ENCODE data around the gene ABCA7. TPM values are rescaled to one million over a fixed set of nuclear protein-coding genes. Genes with fewer than 3 reads are reported as not detected.

The ABCA7 gene
- total RNA-seq, 2 experiments from 2014 or later, result 76.6 to 77.5 TPM

DNA sequence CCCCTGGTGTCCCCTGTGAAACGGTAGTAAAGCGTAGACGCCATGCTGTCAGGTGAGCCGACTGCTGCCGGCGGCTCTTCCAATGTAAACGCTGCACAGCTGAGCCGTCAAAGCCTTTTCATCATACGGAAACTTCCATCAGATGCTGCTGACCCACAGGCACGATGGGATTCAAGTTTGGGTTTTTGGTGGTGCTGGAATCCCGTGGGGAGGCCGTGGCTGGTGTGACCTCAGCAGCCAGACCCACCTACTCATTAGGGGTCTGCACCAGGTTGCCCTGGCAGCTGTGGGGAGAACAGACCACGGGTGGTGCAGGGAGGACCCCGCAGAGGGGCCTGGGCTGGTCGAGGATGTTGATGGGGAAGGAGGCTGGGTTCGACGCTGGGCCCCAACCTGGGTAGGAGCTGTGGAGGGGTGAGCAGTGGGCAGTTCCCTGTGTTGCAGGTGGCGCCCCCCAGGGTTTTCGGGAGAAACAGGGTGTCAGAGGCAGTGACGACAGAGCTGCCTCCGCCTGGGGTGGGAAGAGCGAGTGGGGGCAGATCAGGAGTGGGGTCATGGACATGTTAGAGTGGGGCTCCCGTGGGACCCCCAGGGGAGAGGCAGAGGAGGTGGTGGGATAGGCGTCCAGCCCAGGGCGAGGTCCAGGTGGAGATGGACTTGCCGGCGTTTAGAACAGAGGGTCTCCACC lies 33.1 kb upstream of the ABCA7 start:
- ChIA-PET CTCF (interaction anchor here (1.1 kb wide), 1 partner anchor 238 kb away, joined by 3 read pairs; no protein-coding TSS in a partner anchor), POLR2A (no interaction called here)
- no peak for DNase-seq
- peaks cover 15% of the 10 kb centered on the region for H3K36me3 Mint-ChIP-seq (ENCODE audit: low read depth)
- H3K4me3 Mint-ChIP-seq, result no peak overlapping the region
- ATAC-seq, result no peak
- H3K9me3 Mint-ChIP-seq (ENCODE audit: insufficient read depth), result no peaks in the 10 kb centered on the region
- no peaks in the 10 kb centered on the region for H3K4me1 Mint-ChIP-seq (ENCODE audit: low read depth)
- H3K27me3 Mint-ChIP-seq (ENCODE audit: low read depth), result peaks cover 4% of the 10 kb centered on the region
- no peak overlapping the region for H3K27ac Mint-ChIP-seq

DNA sequence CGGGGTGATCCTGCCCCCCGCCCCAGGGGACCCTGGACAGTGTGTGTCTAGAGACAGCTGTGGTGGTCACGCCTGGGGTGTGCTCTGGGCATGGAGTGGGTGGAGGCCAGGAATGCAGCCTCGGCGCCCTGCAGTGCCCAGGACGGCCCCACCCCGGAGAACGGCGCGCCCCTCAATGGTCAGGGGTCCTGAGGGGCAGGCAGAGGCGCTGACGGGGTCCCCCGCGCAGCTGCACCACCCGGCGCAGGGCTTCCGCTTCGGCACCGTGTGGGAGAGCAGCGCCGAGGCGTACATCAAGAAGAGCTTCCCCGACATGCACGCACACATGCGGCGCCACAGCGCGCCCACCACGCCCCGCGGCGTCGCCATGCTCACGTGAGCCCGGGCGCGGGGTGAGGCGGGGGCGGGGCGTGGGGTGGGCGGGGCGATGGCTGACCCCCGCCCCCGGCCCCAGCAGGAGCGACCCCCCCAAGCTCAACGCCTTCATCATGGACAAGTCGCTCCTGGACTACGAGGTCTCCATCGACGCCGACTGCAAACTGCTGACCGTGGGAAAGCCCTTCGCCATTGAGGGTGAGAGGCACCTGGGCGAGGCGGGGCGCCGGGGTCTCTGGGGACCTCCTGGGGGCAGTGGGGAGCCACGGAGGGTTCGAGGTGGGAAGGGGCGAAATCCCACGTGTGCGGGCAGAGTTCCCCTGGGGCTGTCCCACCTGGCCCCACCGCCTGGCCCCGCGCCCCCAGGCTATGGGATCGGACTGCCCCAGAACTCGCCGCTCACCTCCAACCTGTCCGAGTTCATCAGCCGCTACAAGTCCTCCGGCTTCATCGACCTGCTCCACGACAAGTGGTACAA lies 32.3 kb upstream of the ABCA7 start:
- ATAC-seq (no peak), DNase-seq (no peak)
- CTCF ChIA-PET, result no interaction called here
- peaks cover 15% of the 10 kb centered on the region for H3K36me3 Mint-ChIP-seq (ENCODE audit: low read depth)
- H3K27me3 Mint-ChIP-seq (ENCODE audit: low read depth), result peaks cover 2% of the 10 kb centered on the region
- no peak overlapping the region for H3K4me3 Mint-ChIP-seq
- H3K9me3 Mint-ChIP-seq (ENCODE audit: insufficient read depth), result no peaks in the 10 kb centered on the region
- no peaks in the 10 kb centered on the region for H3K4me1 Mint-ChIP-seq (ENCODE audit: low read depth)
- H3K27ac Mint-ChIP-seq, result no peak overlapping the region
- POLR2A ChIA-PET, result no interaction called here

DNA sequence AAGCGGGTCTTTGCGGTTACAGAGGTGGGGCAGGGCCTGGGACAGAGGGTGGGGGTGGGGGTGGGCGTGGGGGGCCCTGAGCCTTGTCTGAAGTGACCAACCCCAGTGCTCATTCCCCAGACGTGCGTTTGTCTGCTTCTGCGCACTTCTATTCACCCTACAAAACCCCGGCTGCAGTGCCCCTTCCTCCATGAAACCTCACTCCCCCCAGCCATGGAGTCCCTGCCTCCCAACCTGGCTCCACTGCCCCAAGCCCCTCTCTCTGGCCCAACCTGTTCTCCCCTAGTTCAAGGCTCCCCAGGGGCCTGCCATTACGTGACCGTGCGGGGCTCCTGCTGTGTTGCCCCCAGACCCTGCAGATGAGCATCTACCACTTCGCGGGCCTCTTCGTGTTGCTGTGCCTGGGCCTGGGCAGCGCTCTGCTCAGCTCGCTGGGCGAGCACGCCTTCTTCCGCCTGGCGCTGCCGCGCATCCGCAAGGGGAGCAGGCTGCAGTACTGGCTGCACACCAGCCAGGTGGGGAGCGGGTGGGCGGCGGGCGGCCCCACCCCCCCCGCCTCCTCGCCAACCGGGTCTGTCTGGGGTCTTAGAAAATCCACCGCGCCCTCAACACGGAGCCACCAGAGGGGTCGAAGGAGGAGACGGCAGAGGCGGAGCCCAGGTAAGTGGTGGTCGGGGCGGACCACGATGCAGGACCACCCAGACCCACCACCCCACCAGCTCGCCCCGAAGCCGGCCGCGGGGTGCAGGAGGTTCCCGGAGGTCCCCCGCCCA lies 31.5 kb upstream of the ABCA7 start:
- Mint-ChIP-seq H3K4me1 (ENCODE audit: low read depth) (no peaks in the 10 kb centered on the region), H3K4me3 (no peak overlapping the region), H3K27ac (no peak overlapping the region), H3K9me3 (ENCODE audit: insufficient read depth) (no peaks in the 10 kb centered on the region), H3K36me3 (ENCODE audit: low read depth) (peaks cover 17% of the 10 kb centered on the region), H3K27me3 (ENCODE audit: low read depth) (no peaks in the 10 kb centered on the region)
- CTCF ChIA-PET, result no interaction called here
- no peak for DNase-seq
- POLR2A ChIA-PET, result no interaction called here
- ATAC-seq, result no peak

DNA sequence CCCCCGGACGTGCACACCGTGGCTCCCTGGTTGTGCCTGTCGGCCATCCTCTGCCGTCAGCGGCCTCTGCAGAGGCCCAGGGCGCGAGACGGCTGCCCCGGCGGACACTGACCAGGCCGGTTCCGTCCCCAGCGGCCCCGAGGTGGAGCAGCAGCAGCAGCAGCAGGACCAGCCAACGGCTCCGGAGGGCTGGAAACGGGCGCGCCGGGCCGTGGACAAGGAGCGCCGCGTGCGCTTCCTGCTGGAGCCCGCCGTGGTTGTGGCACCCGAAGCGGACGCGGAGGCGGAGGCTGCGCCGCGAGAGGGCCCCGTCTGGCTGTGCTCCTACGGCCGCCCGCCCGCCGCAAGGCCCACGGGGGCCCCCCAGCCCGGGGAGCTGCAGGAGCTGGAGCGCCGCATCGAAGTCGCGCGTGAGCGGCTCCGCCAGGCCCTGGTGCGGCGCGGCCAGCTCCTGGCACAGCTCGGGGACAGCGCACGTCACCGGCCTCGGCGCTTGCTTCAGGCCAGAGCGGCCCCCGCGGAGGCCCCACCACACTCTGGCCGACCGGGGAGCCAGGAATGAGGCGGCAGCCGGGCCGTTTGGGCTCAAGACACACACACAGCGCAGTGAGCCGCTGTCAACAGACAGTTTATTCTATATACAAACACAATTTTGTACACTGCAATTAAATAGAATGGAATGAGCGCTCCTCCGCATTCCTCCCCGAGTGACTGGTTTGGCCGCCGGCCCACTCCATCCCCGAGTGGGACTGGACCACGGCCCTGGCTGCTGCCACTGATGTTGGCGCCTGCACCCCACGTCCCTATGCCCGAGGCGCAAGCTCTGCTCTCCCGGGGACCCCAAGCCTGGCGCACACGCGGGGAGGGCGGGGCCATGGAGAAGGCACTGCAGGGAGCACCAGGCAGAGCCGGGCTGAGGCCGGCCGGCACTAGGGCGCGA lies 30.6 kb upstream of the ABCA7 start:
- peaks cover 23% of the 10 kb centered on the region for H3K36me3 Mint-ChIP-seq (ENCODE audit: low read depth)
- CTCF ChIA-PET, result no interaction called here
- no peaks in the 10 kb centered on the region for H3K9me3 Mint-ChIP-seq (ENCODE audit: insufficient read depth)
- DNase-seq, result no peak
- no peak for ATAC-seq
- peaks cover 2% of the 10 kb centered on the region for H3K4me1 Mint-ChIP-seq (ENCODE audit: low read depth)
- H3K4me3 Mint-ChIP-seq, result no peak overlapping the region
- no peaks in the 10 kb centered on the region for H3K27me3 Mint-ChIP-seq (ENCODE audit: low read depth)
- POLR2A ChIA-PET, result no interaction called here
- no peak overlapping the region for H3K27ac Mint-ChIP-seq

DNA sequence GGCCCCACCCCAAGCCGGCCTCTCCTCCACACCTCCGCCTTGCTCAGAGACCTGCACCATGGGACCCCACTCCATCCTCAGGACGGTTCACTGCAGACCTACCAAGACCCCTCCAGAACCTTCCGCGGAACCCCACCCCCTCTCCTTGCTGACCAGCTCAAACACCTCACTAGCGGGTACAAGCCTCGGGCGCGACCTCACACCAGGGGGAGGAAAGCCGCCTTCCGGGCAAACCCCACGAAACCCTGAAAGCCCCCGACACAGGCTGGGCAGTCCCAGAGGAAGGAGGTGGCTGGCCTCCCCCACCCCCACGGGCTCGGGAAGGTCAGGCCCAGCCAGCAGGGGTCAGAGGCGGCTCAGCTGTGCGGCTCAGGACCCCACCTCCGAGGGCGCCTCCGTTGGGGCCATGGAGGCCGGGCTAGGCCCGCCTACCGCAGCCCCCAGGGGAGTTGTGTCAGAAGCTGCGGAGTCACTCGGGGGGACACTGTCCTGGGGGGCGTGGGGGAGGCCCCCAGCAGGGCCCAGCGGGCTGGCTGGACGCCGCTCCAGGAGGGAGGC lies 29.8 kb upstream of the ABCA7 start:
- Mint-ChIP-seq H3K36me3 (ENCODE audit: low read depth) (peaks cover 23% of the 10 kb centered on the region), H3K4me1 (ENCODE audit: low read depth) (peaks cover 2% of the 10 kb centered on the region), H3K9me3 (ENCODE audit: insufficient read depth) (no peaks in the 10 kb centered on the region), H3K27ac (no peak overlapping the region), H3K4me3 (no peak overlapping the region), H3K27me3 (ENCODE audit: low read depth) (no peaks in the 10 kb centered on the region)
- ChIA-PET CTCF (no interaction called here), POLR2A (no interaction called here)
- no peak for DNase-seq
- no peak for ATAC-seq

DNA sequence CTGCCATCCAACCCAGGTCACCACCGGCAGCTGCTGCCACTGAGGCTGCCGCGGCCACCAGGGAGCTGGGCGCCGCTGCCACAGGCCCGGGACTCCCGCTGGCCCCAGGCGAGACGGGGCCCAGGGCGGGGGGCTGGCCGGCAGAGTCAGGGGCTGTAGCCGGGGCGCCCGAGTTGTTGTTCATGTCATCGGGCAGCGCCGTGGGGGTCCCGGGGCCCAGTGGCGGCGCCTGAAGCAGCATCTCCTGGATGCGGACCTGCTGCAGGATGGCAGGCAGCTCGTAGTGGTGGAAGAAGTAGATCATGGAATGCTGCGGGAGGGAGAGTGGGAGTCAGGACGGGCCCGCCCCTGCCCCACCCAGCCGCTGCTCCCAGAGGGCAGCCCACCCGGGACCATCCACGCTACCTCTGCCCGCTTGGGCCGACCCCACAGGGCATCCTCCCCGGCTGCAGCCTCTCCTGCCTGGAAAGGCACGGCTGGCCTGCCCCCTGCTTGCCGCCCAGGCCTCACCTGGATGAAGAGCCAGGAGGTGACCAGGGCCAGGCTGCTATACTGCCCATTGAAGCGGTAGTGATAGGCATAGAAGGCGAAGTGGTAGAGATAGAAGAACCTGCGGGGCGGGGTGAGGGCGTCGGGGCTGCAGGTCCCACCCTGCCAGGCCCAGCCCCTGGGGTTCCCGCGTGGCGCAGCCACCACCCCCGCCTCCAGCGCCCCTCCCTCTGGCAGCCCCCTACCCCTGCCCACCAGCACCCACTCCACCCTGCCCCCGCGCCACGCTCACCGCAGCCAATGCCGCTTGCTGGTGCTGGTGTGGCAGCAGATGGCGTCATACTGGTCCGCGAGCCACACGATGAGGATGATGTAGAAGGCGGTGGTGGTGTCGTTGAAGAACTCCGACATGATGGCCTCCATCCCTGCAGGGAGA lies 29.1 kb upstream of the ABCA7 start:
- ATAC-seq, result no peak
- Mint-ChIP-seq H3K27ac (no peak overlapping the region), H3K9me3 (ENCODE audit: insufficient read depth) (no peaks in the 10 kb centered on the region), H3K4me3 (no peak overlapping the region), H3K36me3 (ENCODE audit: low read depth) (peaks cover 23% of the 10 kb centered on the region), H3K4me1 (ENCODE audit: low read depth) (peaks cover 2% of the 10 kb centered on the region), H3K27me3 (ENCODE audit: low read depth) (no peaks in the 10 kb centered on the region)
- CTCF ChIA-PET, result no interaction called here
- DNase-seq, result no peak
- POLR2A ChIA-PET, result no interaction called here

DNA sequence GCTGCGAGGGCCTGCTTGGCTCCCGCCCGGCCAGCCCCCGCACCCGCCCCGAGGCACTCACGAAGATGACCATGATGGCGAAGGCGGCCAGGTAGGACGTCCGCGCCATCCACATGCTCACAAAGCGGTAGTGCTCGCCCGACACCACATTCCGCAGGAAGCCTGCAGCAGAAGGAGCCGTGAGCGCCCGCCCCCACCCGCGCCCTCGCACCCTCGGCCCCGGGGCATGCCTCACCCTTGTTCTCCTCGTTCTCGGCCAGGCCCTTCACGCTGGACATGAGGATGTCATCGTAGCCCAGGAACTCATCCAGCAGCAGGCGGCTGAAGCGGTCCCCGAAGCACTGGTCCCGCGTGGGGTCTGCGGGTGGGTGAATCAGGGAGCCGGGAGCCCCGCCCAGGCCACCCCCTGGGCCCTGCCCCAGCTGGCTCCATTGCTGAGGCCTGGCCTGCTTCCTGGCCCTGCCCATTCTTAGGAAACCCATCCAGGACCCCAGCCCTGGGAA lies 28.0 kb upstream of the ABCA7 start:
- Mint-ChIP-seq H3K4me3 (no peak overlapping the region), H3K27me3 (ENCODE audit: low read depth) (no peaks in the 10 kb centered on the region), H3K4me1 (ENCODE audit: low read depth) (peaks cover 4% of the 10 kb centered on the region), H3K36me3 (ENCODE audit: low read depth) (peaks cover 21% of the 10 kb centered on the region), H3K9me3 (ENCODE audit: insufficient read depth) (no peaks in the 10 kb centered on the region), H3K27ac (no peak overlapping the region)
- DNase-seq, result no peak
- ATAC-seq, result no peak
- ChIA-PET POLR2A (no interaction called here), CTCF (no interaction called here)

DNA sequence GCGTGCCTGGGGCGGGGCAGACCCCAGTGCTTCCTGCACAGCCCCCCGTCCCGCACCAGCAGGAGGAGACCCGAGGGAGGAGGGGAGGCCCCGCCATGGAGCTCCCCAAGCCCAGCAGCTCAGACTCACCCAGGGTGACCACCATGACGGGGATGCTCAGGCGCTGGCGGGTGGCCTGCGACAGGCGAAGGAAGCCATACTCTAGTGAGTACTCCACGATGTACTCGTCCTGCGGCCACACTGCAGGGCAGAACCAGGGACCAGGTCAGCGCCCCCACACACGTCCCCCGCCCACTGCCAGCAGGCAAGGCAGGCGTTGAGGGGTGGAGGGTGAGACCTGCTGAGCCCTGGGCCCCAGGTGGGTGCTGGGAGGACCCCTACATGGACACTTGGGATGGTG lies 27.6 kb upstream of the ABCA7 start:
- Mint-ChIP-seq H3K27me3 (ENCODE audit: low read depth) (no peaks in the 10 kb centered on the region), H3K9me3 (ENCODE audit: insufficient read depth) (no peaks in the 10 kb centered on the region), H3K4me3 (no peak overlapping the region), H3K4me1 (ENCODE audit: low read depth) (peaks cover 9% of the 10 kb centered on the region), H3K27ac (no peak overlapping the region), H3K36me3 (ENCODE audit: low read depth) (peaks cover 19% of the 10 kb centered on the region)
- ATAC-seq, result no peak
- ChIA-PET POLR2A (no interaction called here), CTCF (no interaction called here)
- no peak for DNase-seq

DNA sequence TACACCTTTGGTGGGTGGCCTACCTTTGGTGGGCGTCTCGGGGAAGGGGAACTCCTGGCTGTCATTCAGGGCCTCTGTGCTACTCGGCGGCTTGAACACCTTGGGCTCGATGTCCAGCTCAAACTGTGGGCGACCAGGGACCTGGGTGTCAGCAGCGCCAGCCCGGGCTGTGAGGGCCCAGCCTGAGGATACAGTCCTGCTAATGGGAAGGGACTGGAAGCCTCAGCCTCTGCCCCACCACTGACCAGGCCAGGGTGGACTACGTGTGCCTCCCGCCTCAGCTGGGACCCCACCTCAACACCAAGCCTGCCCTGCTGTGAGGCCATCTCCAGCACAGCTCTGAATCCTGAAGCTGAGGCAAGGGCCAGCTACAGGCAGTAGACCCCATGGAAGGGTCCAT lies 26.7 kb upstream of the ABCA7 start:
- H3K36me3 Mint-ChIP-seq (ENCODE audit: low read depth), result peaks cover 20% of the 10 kb centered on the region
- H3K27me3 Mint-ChIP-seq (ENCODE audit: low read depth), result no peaks in the 10 kb centered on the region
- peaks cover 18% of the 10 kb centered on the region for H3K4me1 Mint-ChIP-seq (ENCODE audit: low read depth)
- ChIA-PET POLR2A (no interaction called here), CTCF (no interaction called here)
- no peak for ATAC-seq
- no peak overlapping the region for H3K4me3 Mint-ChIP-seq
- DNase-seq, result no peak
- no peak overlapping the region for H3K27ac Mint-ChIP-seq
- no peaks in the 10 kb centered on the region for H3K9me3 Mint-ChIP-seq (ENCODE audit: insufficient read depth)

DNA sequence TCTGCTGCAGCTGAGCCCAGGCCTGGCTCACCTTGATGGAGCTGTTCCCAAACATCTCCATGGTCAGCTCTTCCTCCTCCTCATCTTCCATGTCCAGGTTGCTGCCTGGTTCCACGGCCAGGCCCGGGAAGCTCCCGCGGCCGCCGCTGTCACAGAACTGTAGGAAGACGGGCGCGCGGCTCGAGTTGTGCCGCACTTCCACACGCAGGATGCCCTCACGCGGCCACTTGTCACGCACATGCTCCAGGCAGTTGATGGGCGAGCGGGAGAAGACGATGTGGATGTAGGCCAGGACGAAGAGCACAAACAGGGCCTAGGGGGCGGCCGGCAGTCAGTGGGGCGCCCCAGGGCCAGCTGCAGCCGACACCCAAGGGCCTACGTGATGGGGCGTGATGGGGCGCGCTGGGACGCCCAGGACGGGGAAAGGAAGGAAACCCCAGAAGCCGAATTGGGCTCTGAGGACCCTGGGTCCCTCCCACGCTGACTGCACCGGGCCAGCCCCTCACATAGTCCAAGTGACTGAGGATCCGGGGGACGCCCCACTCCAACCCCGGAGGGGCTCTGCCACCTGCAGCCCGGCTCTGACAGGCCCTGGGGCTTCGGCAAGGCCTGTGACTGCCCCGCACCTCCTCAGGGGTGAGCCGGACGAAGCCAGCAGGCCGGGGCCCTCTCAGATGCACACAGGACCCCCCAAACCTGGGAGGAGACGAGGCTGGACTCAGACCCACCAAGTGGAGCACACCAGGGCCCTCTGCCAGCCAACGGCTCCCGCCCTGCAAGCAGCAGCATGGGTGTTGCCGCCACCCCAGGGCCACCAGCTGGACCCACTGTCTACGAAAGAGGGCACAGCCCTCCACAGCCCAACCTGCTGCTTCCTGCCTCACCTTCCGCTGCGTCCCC lies 25.5 kb upstream of the ABCA7 start:
- Mint-ChIP-seq H3K36me3 (ENCODE audit: low read depth) (peaks cover 20% of the 10 kb centered on the region), H3K27ac (no peak overlapping the region), H3K4me1 (ENCODE audit: low read depth) (peaks cover 29% of the 10 kb centered on the region), H3K4me3 (no peak overlapping the region), H3K27me3 (ENCODE audit: low read depth) (no peaks in the 10 kb centered on the region), H3K9me3 (ENCODE audit: insufficient read depth) (no peaks in the 10 kb centered on the region)
- ATAC-seq, result no peak
- CTCF ChIA-PET, result no interaction called here
- POLR2A ChIA-PET, result no interaction called here
- no peak for DNase-seq
